ENCODE measurements around the gene C8G.

Gene C8G

DNA sequence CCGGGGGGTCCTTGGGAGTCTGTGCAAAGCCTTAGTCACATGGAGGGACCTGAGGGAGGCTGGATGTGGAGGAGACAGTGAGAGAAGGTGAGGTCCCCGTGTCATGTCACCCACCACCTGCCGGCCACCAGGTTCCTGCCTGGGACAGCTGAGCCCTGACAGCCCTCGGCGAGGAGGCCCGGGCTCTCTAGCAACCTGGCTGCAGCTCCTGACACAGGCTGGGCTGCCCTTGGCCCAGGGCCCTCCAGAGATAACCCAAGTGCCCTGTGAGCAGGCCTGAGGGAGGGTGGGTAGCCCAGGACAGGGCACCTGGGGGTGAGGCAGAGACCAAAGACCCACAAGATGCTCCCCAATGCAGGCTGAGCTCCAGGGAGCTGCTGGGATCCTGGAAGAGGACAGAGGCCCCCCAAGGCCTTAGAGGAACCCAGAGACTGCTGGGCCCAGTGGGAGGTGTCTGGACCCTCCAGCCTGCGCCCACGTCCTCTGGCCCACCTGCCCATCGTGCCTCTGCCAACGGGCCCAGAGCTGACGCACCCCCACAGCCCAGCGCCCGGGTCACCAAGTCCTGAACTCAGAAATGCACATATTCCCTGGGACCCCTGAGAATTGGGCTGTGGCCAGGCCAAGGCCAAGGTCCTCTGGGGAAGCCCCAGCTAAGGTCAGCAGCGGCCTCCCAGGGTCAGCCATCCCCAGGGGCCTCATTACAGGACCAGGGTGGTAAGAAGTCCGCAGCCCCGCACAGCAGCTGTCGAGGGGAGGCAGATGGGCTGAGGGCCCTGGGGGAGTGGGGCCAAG is 23.5 kb downstream of the C8G start:
- no peak for DNase-seq (ENCODE audit: low read depth in 2 of 2)

DNA sequence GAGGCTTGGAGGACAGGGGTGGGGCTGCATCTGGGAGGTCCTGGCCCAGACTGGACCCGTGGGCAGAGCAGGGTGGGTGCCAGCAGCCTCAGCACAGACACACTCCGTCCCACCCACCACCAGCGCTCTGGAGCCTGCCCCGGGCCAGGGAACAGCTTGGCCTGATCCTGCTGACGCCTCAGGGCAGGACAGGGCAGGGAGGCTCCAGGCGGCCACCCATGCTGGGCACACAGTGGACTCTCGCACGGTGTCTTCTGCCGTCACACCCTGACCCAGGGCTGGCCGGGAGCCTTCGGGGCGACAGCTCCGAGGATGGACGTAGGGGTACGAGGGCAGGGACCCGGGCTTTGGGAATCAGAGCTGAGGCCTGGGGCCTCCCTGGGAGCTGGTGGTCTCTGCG is 24.1 kb downstream of the C8G start:
- no peak for DNase-seq (ENCODE audit: low read depth in 2 of 2)

GRCh38 chr9:136969774-136970173 is 24.7 kb downstream of the C8G start:
- DNase-seq (ENCODE audit: low read depth in 2 of 2): no peak

DNA sequence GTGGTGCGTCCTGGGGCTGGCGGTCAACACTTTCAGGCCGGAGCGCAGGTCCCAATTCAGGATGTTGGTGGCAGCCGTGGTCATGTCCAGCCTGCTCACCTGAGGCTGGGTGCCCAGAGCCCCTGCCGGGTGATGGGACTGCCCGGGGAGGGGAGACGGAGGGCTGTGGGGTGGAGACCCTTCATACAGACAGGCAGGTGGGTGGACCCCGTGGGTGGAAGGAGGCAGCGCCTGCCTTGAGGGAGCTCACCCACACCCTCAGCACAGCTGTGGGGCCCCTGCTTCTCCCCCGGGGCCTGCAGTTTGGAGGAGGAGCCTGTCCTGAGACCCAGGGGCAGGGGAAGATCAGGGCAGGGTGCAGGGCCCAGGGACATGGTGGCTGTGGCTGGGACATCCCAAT is 25.3 kb downstream of the C8G start:
- DNase-seq (ENCODE audit: low read depth in 2 of 2): no peak

- DNase-seq (ENCODE audit: low read depth in 2 of 2): no peak
These were observed 26.7 kb downstream of the C8G start for GRCh38 chr9:136971746-136972145.

- no peak for DNase-seq (ENCODE audit: low read depth in 2 of 2)
These were observed 27.3 kb downstream of the C8G start for GRCh38 chr9:136972335-136972734.

GRCh38 chr9:136972743-136973142 is 27.7 kb downstream of the C8G start:
- no peak for DNase-seq (ENCODE audit: low read depth in 2 of 2)

GRCh38 chr9:136973618-136974617 is 28.9 kb downstream of the C8G start:
- no peak for DNase-seq (ENCODE audit: low read depth in 2 of 2)

DNA sequence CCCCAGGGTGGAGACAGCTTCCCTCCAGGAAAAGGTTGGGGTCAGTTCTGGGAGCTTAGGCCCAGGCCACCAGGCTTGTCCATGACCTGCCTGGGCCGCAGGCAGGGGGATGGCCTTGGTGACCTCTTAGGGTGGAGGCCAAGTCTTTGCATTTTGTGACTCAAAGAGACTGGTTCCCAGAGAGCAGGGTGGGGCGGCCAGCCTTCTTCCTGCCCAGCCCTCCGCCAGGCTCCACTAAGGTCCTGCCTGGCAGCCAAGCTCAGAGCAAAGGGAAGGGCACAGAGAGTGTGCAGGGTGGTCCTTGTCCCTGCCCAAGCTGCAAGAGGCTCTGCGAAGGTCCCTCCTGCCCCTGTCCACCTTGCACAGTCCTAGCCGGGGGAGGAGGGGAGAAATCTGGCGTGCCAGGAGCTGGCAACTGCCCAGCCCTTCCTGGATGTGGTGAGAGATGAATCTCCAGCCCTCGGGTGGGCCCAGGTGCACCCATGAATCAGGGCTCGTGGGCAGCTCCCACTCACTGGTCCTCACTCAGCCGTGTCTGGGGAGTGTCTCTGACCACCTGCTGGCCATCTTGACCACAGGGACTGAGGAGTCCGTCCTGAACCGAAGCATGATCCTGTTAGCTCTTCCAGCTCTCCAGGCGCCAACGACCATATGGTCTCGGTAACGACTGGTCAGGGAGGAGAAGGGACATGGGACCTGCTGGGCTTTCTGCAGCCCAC is 29.9 kb downstream of the C8G start:
- DNase-seq (ENCODE audit: low read depth in 2 of 2): no peak

GRCh38 chr9:136975644-136976043 is 30.6 kb downstream of the C8G start:
- no peak for DNase-seq (ENCODE audit: low read depth in 2 of 2)

DNA sequence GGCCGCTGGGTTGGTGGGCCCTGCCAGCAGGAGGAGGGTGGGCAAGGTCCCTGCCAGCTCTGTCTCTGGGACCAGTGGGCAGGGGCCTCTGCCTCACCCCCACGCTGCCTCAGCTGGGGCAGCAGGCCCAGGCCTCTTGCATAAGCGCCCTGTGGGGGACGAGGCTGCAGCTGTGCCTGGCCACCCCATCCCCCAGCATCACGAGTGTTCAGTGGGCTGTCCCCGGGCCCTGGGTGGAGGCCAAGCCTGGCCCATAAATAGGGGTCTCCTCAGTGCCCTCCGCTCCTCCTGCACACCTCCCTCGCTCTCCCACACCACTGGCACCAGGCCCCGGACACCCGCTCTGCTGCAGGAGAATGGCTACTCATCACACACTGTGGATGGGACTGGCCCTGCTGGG is 32.2 kb downstream of the C8G start, which contains the start of gene PTGDS:
PTGDS (plus strand) TSS at position 282 of the 400 bp plus-strand sequence; CDS start at position 357, 75 bp downstream.
- DNase-seq (ENCODE audit: low read depth in 2 of 2): no peak

- no peak for DNase-seq (ENCODE audit: low read depth in 2 of 2)
These were observed 32.6 kb downstream of the C8G start for GRCh38 chr9:136977649-136978072.

- DNase-seq (ENCODE audit: low read depth in 2 of 2): peak in 1 of 2 donors; percentile 47
These were observed 33.2 kb downstream of the C8G start for GRCh38 chr9:136978073-136978864.

DNA sequence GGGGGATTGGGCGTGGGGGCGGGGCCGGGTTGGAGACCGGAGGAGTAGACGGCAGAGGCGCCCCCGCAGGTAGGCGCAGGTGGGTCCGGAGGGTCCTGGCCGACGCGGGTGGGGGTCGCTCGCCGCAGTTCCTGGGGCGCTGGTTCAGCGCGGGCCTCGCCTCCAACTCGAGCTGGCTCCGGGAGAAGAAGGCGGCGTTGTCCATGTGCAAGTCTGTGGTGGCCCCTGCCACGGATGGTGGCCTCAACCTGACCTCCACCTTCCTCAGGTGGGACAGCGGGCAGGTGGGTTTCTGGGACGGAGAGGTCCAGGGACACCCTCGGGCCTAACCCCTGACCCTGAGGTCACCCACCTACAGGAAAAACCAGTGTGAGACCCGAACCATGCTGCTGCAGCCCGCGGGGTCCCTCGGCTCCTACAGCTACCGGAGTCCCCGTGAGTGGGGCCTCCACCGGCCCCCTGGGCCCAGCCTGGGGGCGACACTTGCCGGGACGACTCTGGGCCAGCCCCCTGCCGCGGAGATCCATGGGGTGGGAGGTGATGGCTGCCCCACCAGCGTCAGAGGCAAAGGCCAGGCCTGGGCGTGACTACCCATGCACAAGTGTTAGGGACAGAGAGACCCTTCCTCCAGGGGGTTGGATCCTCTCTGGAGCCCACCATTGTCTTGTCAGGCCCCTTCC is 34.0 kb downstream of the C8G start:
- no peak for DNase-seq (ENCODE audit: low read depth in 2 of 2)

- DNase-seq (ENCODE audit: low read depth in 2 of 2): no peak
These were observed 34.9 kb downstream of the C8G start for GRCh38 chr9:136979769-136980587.

DNA sequence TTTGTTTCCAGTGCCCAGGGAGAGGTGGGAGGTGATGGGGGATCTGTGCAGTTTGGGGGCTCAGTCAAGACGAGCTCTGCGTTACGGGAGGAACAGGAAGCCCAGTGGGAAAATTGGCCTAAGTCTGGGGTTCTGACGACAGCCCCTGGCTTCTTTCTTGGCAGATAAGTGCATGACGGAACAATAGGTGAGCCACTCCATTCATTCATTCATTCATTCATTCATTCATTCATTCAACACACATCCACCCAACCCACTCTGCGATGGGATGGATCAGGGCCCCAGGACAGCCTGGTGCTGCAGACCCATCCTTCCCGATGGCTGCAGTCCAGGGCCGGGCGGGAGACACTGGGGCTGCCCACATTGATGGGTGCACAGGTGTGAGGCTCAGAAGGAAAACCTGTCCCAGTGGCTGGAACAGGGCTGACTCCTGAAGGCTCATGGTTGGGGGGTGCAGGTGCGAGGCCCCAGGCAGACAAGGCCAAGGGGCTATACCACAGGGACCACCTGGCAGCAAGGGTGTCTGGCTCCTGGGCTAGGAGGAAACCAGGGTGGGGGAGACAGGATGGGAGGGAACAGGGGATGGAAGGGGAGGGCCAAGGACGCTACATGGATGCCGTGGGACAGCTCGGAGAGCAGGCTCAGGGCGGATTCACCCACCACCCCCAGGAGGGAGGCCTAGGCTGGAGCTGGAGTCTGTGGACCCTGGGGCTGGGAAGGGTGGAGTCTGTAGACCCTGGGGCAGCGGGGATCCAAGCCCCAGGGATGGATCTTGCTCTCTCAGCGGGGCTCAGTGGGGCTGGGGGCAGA is 35.8 kb downstream of the C8G start:
- no peak for DNase-seq (ENCODE audit: low read depth in 2 of 2)

- no peak for DNase-seq (ENCODE audit: low read depth in 2 of 2)
These were observed 36.7 kb downstream of the C8G start for GRCh38 chr9:136981588-136982231.
